Measurements from ENCODE around the gene TNFRSF6B.
A peak's percentile ranks its signal among the peaks of the same experiment; 100 is the strongest.

The TNFRSF6B gene

GRCh38 chr20:63744574-63745423 is 48.3 kb downstream of the TNFRSF6B start:
- TF ChIP-seq, protein P1, sequence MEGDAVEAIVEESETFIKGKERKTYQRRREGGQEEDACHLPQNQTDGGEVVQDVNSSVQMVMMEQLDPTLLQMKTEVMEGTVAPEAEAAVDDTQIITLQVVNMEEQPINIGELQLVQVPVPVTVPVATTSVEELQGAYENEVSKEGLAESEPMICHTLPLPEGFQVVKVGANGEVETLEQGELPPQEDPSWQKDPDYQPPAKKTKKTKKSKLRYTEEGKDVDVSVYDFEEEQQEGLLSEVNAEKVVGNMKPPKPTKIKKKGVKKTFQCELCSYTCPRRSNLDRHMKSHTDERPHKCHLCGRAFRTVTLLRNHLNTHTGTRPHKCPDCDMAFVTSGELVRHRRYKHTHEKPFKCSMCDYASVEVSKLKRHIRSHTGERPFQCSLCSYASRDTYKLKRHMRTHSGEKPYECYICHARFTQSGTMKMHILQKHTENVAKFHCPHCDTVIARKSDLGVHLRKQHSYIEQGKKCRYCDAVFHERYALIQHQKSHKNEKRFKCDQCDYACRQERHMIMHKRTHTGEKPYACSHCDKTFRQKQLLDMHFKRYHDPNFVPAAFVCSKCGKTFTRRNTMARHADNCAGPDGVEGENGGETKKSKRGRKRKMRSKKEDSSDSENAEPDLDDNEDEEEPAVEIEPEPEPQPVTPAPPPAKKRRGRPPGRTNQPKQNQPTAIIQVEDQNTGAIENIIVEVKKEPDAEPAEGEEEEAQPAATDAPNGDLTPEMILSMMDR (IDR thresholded peaks at IDR 0.05; ENCODE audit: control extremely low read depth, extremely low read depth, low read depth, missing control alignments), result no peak
- ChIA-PET POLR2A (no interaction called here), CTCF (interaction anchor here (0.9 to 1.4 kb wide), 5 partner anchors 38 to 207 kb away, joined by 3 to 6 read pairs (median 3); partner anchors contain the start of gene PTK6)
- DNase-seq (ENCODE audit: extremely low spot score), result peak; percentile 12

GRCh38 chr20:63745424-63745805 is 49.0 kb downstream of the TNFRSF6B start:
- DNase-seq (ENCODE audit: extremely low spot score), result peak; percentile 10
- ChIA-PET CTCF (interaction anchor here (0.8 to 1.0 kb wide), 3 partner anchors 41 to 208 kb away, joined by 3 read pairs; partner anchors contain the start of gene PTK6), POLR2A (no interaction called here)
- TF ChIP-seq, protein P1 (IDR thresholded peaks at IDR 0.05; ENCODE audit: control extremely low read depth, extremely low read depth, low read depth, missing control alignments), result no peak

DNA sequence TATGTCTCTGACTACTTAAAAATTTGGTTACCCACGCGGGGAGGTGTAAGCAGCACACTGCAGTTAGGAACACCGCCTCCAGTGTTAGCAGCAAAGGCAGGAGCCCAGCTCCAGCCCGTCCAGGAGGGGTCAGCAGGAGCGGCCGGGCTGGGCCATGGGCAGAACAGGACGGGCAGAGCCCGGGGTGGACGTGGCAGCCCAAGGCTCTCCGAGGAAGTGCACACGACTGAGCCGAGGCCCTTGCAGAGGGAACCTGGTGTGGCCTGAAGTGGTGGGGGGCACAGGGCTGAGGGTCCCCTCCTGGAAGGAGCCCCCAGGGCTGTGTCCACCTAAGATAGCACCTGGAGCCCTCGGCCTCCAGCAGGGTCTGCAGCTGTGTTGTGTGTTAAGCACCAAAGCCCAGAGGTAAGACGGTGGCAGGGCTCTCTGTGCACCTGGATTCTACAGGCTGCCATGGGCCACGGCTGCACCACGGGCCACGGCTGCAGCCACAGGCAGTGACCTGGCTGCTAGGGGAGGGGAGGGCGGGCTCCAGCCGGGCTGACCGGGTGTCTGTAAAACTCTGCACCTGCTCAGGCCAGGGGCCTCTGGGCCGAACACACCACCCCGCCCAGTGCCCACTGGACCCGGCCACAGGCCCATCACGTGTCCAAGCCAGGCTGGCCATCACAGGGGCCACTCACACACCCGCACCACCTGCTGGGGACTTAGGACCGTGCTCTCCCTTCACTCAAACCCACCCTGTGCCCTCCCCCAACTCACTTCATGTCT is 49.7 kb downstream of the TNFRSF6B start:
- peak; percentile 10 for DNase-seq (ENCODE audit: extremely low spot score)
- ChIA-PET POLR2A (no interaction called here), CTCF (interaction anchor here (0.8 to 1.0 kb wide), 3 partner anchors 40 to 209 kb away, joined by 3 read pairs; partner anchors contain the start of gene PTK6)
- TF ChIP-seq, protein P1 (IDR thresholded peaks at IDR 0.05; ENCODE audit: control extremely low read depth, extremely low read depth, low read depth, missing control alignments), result no peak

DNA sequence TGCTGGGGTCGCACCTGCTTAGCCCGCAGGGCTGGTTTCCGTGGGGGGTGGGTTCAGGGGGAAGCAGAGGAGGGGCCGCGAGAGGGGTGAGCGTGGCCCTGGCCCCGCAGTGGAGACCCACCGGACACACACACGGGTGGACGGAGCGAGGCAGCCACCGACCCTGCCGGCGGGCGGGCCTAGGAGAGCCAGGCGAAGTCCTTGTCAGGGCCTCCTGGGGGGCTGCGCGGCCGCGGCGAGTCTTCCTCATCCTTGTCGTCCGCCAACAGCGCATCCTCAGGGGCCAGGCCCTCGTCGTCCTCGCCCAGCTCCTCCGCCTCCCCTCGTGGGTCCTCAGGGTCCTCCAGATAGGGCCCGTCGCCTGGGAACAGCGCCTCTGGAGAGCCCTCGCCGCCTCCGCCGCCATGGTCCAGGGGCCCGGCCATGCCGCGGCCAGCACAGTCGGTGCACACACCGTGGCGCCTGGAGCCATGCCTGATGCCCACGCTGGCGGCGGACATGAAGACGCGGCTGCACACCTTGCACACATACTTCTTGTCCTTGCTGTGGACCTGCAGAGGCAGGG is 50.4 kb downstream of the TNFRSF6B start:
- POLR2A ChIA-PET, result no interaction called here
- DNase-seq (ENCODE audit: extremely low spot score), result no peak
- CTCF ChIA-PET, result no interaction called here
- TF ChIP-seq, protein P1 (IDR thresholded peaks at IDR 0.05; ENCODE audit: control extremely low read depth, extremely low read depth, low read depth, missing control alignments), result no peak

GRCh38 chr20:63747622-63748069 is 51.2 kb downstream of the TNFRSF6B start:
- ChIA-PET CTCF (no interaction called here), POLR2A (no interaction called here)
- DNase-seq (ENCODE audit: extremely low spot score), result no peak
- TF ChIP-seq, protein P1 (IDR thresholded peaks at IDR 0.05; ENCODE audit: control extremely low read depth, extremely low read depth, low read depth, missing control alignments), result no peak

Measured in GM10248 (cell line).